PFSK-1 (cell line): ENCODE data around the gene RANGAP1.

Experiments
- FOXP2 ChIP-seq: optimal IDR thresholded peaks from 2 replicates; pipeline ENCODE3; 2011; ENCODE audit warnings: borderline replicate concordance, control low read depth, inconsistent platforms; ENCODE audit not compliant: insufficient read depth; ENCODE audit errors: extremely low read length, extremely low read depth
- POLR2AphosphoS5 ChIP-seq: IDR thresholded peaks from 2 replicates; pipeline ENCODE4 v1.6.1; 2012; ENCODE audit warnings: low read depth, mild to moderate bottlenecking, control low read depth, low read length, moderate library complexity
- SIN3A ChIP-seq: IDR thresholded peaks from 2 replicates; pipeline ENCODE4 v1.6.1; 2012; ENCODE audit warnings: mild to moderate bottlenecking, low read length, moderate library complexity, borderline replicate concordance; ENCODE audit not compliant: insufficient read depth
- TAF1 ChIP-seq: IDR thresholded peaks from 2 replicates; pipeline ENCODE4 v1.6.1; 2012; ENCODE audit warnings: low read length, control low read depth, borderline replicate concordance; ENCODE audit not compliant: insufficient read depth
- TF ChIP-seq, protein P1 (sequence below), 2 experiments: IDR thresholded peaks; 2 replicates each; pipeline versions ENCODE4 v1.6.1 to v1.8.0; 2011 to 2012; ENCODE audit warnings: low read depth in 2 of 2, low read length in 2 of 2, control low read depth in 1 of 2, inconsistent platforms in 1 of 2, mild to moderate bottlenecking in 1 of 2, moderate library complexity in 1 of 2; ENCODE audit not compliant: insufficient read depth in 1 of 2

The RANGAP1 gene

DNA sequence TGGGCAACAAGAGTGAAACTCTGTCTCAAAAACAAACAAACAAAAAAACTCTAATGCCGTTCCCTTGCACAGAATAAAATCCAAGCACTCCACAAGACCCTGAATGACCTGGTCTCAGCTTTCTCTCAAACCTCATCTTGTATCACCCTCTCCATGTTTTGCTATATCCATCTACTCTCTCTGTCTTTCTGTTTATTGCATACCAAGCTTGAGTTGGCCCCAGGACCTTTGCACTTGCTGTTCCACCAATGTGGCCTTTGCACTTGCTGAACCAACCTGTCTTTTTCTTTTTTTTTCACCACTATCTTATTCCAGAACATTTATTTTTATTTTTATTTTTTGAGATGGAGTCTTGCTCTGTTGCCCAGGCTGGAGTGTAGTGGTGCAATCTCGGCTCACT is 82.9 kb downstream of the RANGAP1 start:
- TF ChIP-seq FOXP2 (no peak), POLR2AphosphoS5 (no peak), SIN3A (no peak)

DNA sequence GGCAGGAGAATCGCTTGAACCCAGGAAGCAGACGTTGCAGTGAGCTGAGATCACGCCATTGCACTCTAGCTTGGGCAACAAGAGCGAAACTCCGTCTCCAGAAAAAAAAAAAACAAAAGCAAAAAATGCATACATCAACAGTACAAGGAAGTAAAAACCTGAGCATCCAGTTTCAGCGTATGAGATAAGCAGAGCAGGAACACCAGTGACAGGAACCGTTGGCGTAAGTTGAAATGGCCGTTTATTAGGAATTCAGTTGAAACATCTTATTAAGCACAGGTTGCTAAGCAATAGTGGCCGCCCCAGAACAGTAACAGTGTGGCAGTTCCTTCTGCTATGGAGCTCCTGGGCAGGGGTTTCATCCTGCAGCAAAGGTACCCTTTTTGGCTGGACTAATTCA is 84.8 kb downstream of the RANGAP1 start:
- TF ChIP-seq TAF1, result no peak
- TF ChIP-seq FOXP2, result no peak
- TF ChIP-seq SIN3A, result no peak
- no peak for TF ChIP-seq POLR2AphosphoS5
- TF ChIP-seq, protein P1, sequence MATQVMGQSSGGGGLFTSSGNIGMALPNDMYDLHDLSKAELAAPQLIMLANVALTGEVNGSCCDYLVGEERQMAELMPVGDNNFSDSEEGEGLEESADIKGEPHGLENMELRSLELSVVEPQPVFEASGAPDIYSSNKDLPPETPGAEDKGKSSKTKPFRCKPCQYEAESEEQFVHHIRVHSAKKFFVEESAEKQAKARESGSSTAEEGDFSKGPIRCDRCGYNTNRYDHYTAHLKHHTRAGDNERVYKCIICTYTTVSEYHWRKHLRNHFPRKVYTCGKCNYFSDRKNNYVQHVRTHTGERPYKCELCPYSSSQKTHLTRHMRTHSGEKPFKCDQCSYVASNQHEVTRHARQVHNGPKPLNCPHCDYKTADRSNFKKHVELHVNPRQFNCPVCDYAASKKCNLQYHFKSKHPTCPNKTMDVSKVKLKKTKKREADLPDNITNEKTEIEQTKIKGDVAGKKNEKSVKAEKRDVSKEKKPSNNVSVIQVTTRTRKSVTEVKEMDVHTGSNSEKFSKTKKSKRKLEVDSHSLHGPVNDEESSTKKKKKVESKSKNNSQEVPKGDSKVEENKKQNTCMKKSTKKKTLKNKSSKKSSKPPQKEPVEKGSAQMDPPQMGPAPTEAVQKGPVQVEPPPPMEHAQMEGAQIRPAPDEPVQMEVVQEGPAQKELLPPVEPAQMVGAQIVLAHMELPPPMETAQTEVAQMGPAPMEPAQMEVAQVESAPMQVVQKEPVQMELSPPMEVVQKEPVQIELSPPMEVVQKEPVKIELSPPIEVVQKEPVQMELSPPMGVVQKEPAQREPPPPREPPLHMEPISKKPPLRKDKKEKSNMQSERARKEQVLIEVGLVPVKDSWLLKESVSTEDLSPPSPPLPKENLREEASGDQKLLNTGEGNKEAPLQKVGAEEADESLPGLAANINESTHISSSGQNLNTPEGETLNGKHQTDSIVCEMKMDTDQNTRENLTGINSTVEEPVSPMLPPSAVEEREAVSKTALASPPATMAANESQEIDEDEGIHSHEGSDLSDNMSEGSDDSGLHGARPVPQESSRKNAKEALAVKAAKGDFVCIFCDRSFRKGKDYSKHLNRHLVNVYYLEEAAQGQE (IDR thresholded peaks at IDR 0.05; ENCODE audit: insufficient read depth in 1 of 2, low read depth in 2 of 2, low read length in 2 of 2), result no peak

DNA sequence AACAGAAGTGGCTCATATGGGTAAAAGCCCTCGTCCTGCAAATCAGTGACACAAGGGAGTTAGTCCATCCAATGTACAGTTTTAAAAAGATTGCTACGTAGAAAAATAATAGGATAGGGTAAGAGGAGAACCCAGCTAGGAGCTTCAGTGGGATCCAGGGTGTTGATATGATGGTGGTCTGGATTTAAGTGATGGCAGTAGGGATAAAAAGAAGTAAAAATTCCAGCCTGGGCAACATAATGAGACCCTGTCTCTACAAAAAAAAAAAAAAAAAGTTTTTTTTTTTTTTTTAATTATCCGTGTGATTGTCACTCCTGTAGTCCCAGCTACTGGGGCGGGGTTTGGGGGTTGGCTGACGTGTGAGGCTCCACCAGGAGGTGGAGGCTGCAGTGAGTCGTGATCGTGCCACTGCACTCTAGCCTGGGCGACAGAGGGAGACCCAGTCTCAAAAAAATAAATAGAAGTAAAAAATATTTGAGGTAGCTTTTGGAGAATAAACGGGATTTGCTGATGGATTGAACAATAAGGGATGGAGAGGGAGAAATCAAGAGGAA is 87.9 kb downstream of the RANGAP1 start:
- no peak for TF ChIP-seq FOXP2
- TF ChIP-seq, protein P1 (IDR thresholded peaks at IDR 0.05; ENCODE audit: insufficient read depth in 1 of 2, low read depth in 2 of 2, low read length in 2 of 2), result no peak
- no peak for TF ChIP-seq TAF1

DNA sequence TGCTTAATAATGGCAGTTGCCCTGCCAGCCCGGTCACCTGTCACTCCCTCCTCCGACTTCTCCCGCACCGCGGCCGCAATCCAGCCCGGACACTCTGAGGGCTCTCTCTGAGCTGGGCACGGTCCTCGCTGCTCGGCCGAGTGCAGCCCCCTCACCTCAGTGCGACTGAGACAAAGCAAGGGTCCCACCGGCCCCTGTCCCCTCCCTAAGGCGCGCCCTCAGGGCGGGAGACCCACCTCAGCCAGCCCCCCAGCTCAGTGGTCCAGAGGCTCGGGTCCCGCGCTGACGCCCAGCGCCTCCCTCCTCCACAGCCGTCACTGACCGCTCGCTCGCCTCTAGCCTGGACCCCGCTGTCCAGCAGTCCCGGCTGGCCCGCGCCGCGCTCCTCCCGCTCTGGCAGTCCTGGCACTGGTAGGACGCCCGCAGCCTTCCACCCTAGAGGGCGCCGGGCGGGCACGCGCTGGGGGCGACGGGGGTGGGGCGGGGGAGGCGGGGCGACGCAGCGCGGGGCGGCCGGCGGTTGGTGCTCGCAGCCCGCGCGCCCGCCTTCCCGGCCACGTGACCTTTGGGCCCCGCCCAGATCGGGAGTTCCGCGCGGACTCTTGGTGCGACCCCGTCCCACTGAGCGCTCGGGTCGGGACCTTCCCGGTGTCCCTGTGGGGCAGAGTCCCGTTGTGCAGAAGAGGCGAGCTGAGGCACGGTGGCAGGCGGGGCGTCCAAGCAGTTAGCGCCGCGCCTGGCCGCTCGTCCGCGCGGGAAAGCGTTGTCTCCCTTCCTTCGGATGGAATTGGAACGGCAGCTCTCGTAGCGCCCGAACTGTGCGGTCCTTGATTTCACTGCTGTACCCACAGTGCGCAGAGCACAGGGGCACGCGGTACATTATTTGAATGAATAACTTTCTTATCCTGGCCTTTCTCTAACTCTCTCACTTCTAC is 88.7 kb downstream of the RANGAP1 start:
- TF ChIP-seq, protein P1 (IDR thresholded peaks at IDR 0.05; ENCODE audit: insufficient read depth in 1 of 2, low read depth in 2 of 2, low read length in 2 of 2), result no peak
